DOHH2 (cell line): ENCODE data around the gene KRTAP3-1.
"Not testable (repeated sequence)": the region's sequence is repeated elsewhere in the genome, so short reads cannot be mapped to it uniquely, and the experiment has no call there.

ENCODE experiments used
- H3F3A ChIP-seq: fragments of 200-600 bp; sonication (generic), shearing (Covaris generic); 2 replicates; pipeline ENCODE4 v1.6.0; 2016; ENCODE audit warnings: antibody characterized with exemption, mild to moderate bottlenecking; ENCODE audit not compliant: control insufficient read depth, insufficient read depth
- H3K27ac ChIP-seq: fragments of 200-600 bp; sonication (generic); 2 replicates; pipeline ENCODE4 v1.5.1; 2014; ENCODE audit warnings: low read depth, mild to moderate bottlenecking, low read length, moderate library complexity
- H3K27me3 ChIP-seq: fragments of 200-600 bp; sonication (generic); 2 replicates; pipeline ENCODE4 v1.6.1; 2014; ENCODE audit warnings: mild to moderate bottlenecking, low read length, mixed read lengths; ENCODE audit not compliant: control insufficient read depth
- H3K36me3 ChIP-seq: fragments of 200-600 bp; sonication (generic); 2 replicates; pipeline ENCODE4 v1.6.1; 2014; ENCODE audit warnings: mild to moderate bottlenecking, low read length, moderate library complexity, mixed read lengths; ENCODE audit not compliant: control insufficient read depth
- H3K4me1 ChIP-seq: fragments of 200-600 bp; sonication (generic); 2 replicates; pipeline ENCODE4 v1.6.1; 2014; ENCODE audit warnings: mild to moderate bottlenecking, low read length, mixed read lengths; ENCODE audit not compliant: control insufficient read depth
- H3K4me2 ChIP-seq: fragments of 200-600 bp; sonication (generic); 2 replicates; pipeline ENCODE4 v1.6.0; 2014; ENCODE audit warnings: mild to moderate bottlenecking, low read length, moderate library complexity
- H3K4me3 ChIP-seq: fragments of 200-600 bp; sonication (generic); 2 replicates; pipeline ENCODE4 v1.5.1; 2014; ENCODE audit warnings: mild to moderate bottlenecking, low read length, mixed read lengths
- H3K79me2 ChIP-seq: fragments of 200-600 bp; sonication (generic); 2 replicates; pipeline ENCODE4 v1.6.1; 2014; ENCODE audit warnings: mild to moderate bottlenecking, low read length, mixed read lengths; ENCODE audit not compliant: control insufficient read depth
- H3K9me2 ChIP-seq: fragments of 200-600 bp; sonication (generic); replicated peaks from 2 replicates; pipeline ENCODE4 v1.6.1; 2014; ENCODE audit warnings: mild to moderate bottlenecking, low read length, mixed read lengths; ENCODE audit not compliant: control insufficient read depth
- H3K9me3 ChIP-seq: fragments of 200-600 bp; sonication (generic); 2 replicates; pipeline ENCODE4 v1.6.1; 2014; ENCODE audit warnings: antibody characterized with exemption, low read length, mixed read lengths; ENCODE audit not compliant: control insufficient read depth, insufficient read depth
- H4K20me1 ChIP-seq: fragments of 200-600 bp; sonication (generic); 2 replicates; pipeline ENCODE4 v1.6.0; 2014; ENCODE audit warnings: low read depth, mild to moderate bottlenecking, antibody characterized with exemption, low read length, moderate library complexity; ENCODE audit not compliant: control insufficient read depth, insufficient read depth
- CTCF ChIP-seq: fragments of 200-600 bp; sonication (generic); IDR thresholded peaks from one replicate; pipeline ENCODE4 v1.5.1; 2014; ENCODE audit warnings: antibody characterized with exemption, mild to moderate bottlenecking, low read depth, low read length; ENCODE audit not compliant: poor library complexity, severe bottlenecking
- EZH2phosphoT487 ChIP-seq: fragments of 200-600 bp; sonication (generic); IDR thresholded peaks from 2 replicates; pipeline ENCODE4 v1.6.1; 2017; ENCODE audit warnings: borderline replicate concordance, mild to moderate bottlenecking, antibody characterized with exemption, low read length, moderate library complexity, mixed read lengths

The KRTAP3-1 gene

DNA sequence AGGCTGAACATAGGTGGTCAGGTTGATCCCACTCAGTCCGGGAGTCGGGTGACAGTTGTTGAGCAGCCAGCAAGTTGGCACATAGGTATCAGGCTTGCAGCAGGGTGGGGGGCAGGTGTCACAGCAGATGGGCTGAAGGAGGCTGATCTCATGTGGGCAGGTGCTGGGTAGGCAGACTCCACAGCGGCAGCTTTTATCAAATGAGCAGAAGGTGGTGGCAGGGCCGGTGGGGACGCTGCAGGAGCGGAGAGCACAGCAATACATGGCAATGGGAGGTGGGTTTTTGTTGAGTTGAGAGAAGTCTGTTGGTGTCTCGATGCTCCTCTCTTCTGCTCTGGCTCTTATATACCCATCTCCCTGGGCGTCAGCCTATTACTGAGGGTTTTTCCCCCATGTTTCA is at the start of gene KRTAP3-1:
Gene KRTAP3-1, minus strand, starts transcription at position 318 of the 400 bp plus-strand sequence. Its CDS starts 54 bp downstream, at position 264.
- Histone ChIP-seq H3K4me2 (no peak within 1 kb of the TSS), H3K4me1 (no peaks in the 10 kb centered on the region), H3K4me3 (no peak within 1 kb of the TSS), H3K27me3 (peaks cover 4% of the 10 kb centered on the region; the same call in 1 of the 2 replicates), H3K9me3 (no peaks in the 10 kb centered on the region), H4K20me1 (no peaks in the 10 kb centered on the region), H3K36me3 (no peaks in the 10 kb centered on the region), H3K9me2 (no peaks in the 10 kb centered on the region), H3F3A (no peaks in the 10 kb centered on the region), H3K79me2 (no peaks in the 10 kb centered on the region), H3K27ac (no peak within 1 kb of the TSS)
- no peak for TF ChIP-seq EZH2phosphoT487
- no peak for TF ChIP-seq CTCF

GRCh38 chr17:41057547-41057946 is 48.6 kb upstream of the KRTAP3-1 start:
- H3K4me2 ChIP-seq = no peak overlapping the region
- TF ChIP-seq CTCF (no peak), EZH2phosphoT487 (no peak)
- no peaks in the 10 kb centered on the region for H3K79me2 ChIP-seq
- no peak overlapping the region for H3K27ac ChIP-seq
- H3K9me3 ChIP-seq = no peaks in the 10 kb centered on the region
- no peak overlapping the region for H3K4me3 ChIP-seq
- H3K27me3 ChIP-seq = 0 out of 2 replicates have a peak, but pooled peaks cover 2% of the 10 kb centered on the region
- H3K36me3 ChIP-seq = no peaks in the 10 kb centered on the region
- H3K9me2 ChIP-seq = no peaks in the 10 kb centered on the region
- no peaks in the 10 kb centered on the region for H3F3A ChIP-seq
- H3K4me1 ChIP-seq = no peaks in the 10 kb centered on the region
- H4K20me1 ChIP-seq = no peaks in the 10 kb centered on the region

DNA sequence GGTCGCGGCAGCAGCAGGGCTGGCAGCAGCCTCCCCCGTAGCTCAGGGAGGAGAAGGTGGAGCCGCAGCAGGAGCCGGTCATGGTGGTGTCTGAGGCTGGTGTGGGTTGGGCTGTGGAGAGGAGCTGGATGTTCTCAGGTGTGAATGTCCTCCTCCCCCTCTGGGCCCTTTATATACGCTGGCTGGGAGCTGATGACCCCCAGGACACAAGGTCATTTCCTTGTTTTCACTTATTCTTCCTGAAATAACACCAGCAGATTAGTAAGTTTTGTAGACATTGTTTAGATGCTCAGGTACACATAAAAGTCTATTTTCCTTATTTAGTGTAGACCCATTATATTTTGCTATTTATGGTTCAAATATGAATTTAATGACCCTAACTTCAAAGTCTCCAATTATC is 46.2 kb upstream of the KRTAP3-1 start, which contains the start of gene KRTAP2-2:
Gene KRTAP2-2, minus strand, starts transcription at position 101 of the 400 bp plus-strand sequence. Its CDS starts 19 bp downstream, at position 82.
- H3F3A ChIP-seq, H3K36me3 ChIP-seq, H3K27me3 ChIP-seq, H3K4me3 ChIP-seq, H3K79me2 ChIP-seq, H3K9me2 ChIP-seq, H3K4me2 ChIP-seq, H3K4me1 ChIP-seq, H3K9me3 ChIP-seq, H3K27ac ChIP-seq, H4K20me1 ChIP-seq: not testable (repeated sequence)

DNA sequence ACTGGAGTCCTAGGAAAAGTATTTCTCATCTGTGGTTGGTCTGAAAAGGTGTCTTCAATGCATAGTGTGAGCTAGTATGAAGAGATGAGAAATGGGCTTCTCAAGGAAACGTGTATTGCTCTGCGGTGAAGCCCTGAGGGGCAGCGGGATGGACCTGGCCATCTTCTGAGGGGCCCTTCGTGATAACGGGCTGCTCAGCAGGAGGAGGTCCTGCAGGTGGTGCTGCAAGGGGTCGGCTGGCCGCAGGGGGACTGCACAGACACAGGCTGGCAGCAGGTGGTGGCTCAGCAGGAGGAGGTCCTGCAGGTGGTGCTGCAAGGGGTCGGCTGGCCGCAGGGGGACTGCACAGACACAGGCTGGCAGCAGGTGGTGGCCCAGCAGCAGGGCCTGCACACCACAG is 45.6 kb upstream of the KRTAP3-1 start:
- not testable (repeated sequence) for H3K9me3 ChIP-seq, H4K20me1 ChIP-seq, H3F3A ChIP-seq, H3K4me2 ChIP-seq, H3K27me3 ChIP-seq, H3K79me2 ChIP-seq, H3K4me3 ChIP-seq, H3K27ac ChIP-seq, H3K36me3 ChIP-seq, H3K4me1 ChIP-seq, H3K9me2 ChIP-seq
